IMR-90 (cell line): ENCODE measurements around the gene EFNA5.

Experiments used
- BHLHE40 ChIP-seq: fragments of 150-350 bp; IDR thresholded peaks from 2 replicates; pipeline ENCODE4 v1.6.1; 2016; ENCODE audit warnings: mild to moderate bottlenecking, low read depth, low read length
- CEBPB ChIP-seq: IDR thresholded peaks from 2 replicates; pipeline ENCODE4 v1.6.1; 2012; ENCODE audit warnings: low read depth, low read length, improper control_type of control experiment
- POLR2A ChIP-seq: IDR thresholded peaks from 2 replicates; pipeline ENCODE4 v1.6.1; 2012; ENCODE audit warnings: mild to moderate bottlenecking, low read depth, low read length

GRCh38 chr5:107546719-107547118, 124.0 kb downstream of the EFNA5 start:
- TF ChIP-seq POLR2A (no peak), CEBPB (no peak), BHLHE40 (no peak)
